Activated CD4-positive, alpha-beta T cell treated with anti-CD3 and anti-CD28 coated beads, Interleukin-10, Interleukin-2, amounts not matched to agents 100 ng/mL and 50 ng/mL, durations not matched to agents 16 hours and 8 hours (primary cell): ENCODE results near the gene AGFG1.
A peak's percentile ranks its signal among the peaks of the same experiment; 100 is the strongest.
"Not testable (repeated sequence)": the region's sequence is repeated elsewhere in the genome, so short reads cannot be mapped to it uniquely, and the experiment has no call there.

Experiments
- DNase-seq: peaks from one replicate; pipeline ENCODE4 v3.0.0-alpha.2; 2020

Gene AGFG1

DNA sequence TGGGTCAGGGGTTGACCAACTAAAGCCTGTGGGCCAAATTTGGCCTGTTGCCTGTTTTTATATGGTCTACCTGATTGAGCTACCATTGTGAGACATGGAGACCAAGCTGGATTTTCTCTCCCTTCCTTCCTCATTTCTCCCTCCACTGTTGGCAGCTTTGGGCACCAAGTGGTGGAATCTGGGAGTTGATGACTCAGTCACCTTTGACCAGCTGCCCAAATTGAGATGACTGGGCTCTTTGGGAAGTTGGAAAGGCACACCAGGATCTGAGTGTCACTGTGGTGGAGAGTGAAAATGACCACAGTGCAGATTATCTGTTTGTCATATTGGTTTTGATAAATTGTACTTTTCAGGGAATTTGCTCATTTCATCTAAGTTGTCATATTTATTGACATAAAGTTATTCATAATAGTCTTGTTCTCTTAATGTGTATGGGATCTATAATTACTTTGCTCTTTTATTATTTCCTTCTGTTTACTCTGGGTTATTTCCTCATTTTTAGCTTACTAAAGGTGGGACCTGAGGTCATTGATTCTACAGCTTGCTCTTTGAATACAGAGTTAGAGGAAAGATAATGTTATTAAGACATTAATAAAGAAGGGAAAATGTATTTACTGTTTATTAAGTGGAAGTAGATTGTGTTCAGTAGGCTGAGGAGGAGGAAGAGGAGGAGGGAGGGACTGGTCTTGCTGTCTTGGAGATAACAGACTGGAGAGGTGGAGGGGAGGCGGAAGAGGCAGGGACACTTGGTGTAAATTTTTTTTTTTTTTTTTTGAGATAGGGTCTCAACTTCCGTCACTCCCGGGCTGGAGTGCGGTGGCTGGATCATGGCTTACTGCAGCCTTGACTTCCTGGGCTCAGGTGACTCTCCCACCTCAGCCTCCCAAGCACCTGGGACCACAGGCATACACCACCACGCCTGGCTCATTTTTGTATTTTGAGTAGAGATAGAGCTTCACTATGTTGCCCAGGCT is 31.8 kb downstream of the AGFG1 start:
- no peak for DNase-seq

DNA sequence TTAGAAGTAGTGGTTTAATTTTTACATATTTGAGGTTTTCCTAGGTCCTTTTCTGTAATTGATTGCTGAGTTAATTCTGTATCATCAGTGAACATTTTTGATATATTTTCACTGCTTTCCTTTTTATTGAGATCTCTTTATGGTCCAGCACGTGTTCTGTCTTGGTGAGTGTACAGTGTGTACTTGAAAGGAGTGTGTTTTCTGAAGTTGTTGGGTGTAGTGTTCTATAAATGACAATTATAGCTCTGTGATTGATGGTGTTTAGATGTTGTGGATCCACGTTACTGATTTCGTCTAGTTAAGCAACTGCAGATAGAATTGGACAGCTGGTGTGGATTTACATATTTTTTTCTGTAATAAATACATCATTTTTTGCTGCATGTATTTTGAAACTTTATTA is 32.7 kb downstream of the AGFG1 start:
- DNase-seq: no peak

DNA sequence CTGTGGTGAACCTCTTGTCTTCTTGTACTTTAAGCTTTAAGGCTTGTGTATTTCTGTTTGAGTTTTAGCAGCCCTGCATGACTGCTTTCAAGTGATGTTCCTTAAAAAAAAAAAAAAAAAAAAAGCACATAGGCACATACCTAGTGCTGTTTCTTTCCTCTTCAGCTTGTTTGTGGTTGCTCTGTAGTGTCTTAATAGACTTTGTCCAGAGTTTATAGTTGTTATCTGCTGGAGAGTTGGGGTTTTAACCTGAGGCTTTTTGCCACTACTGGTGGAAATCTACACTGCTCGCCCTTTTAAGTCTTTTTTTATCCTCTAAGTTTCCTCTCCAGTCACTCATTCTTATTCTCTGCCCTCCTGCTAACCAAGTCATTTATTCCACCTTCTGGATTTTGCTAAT is 34.5 kb downstream of the AGFG1 start:
- no peak for DNase-seq

DNA sequence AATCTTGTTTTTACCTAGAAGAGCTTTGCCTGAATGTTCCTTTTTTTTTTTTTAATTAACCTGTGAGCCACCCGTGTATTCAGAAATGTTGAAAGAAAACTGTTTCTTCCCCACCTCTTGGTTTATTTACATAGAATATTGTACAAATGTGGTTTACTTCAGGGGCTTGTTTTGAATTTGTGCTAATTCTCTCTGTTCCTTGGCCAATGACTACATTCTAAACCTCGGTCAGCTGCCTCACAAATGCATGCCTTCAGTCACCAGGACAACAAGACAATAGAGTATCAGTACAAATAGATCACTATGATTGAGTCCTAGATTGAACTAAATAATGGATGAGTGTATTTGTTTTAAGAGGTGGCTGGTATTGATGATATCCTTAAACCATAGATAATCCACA is 36.0 kb downstream of the AGFG1 start:
- DNase-seq: no peak

DNA sequence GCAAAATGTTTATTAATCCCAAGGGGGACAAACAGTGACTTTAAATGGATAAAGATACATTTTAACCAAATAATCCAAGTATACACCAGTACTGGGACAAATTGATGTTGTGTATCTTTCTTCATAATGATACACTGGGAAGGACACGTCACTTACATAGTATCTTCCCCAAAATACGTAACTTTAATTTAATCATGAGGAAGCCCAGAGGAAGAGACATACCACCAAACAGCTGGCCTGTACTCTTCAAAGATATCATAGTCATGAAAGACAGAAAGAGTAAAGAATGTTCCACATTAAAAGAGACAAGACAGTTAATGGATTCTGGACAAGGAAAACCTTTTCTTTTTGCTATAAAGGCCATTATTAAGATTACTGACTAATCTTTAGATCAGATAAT is 37.1 kb downstream of the AGFG1 start:
- no peak for DNase-seq

DNA sequence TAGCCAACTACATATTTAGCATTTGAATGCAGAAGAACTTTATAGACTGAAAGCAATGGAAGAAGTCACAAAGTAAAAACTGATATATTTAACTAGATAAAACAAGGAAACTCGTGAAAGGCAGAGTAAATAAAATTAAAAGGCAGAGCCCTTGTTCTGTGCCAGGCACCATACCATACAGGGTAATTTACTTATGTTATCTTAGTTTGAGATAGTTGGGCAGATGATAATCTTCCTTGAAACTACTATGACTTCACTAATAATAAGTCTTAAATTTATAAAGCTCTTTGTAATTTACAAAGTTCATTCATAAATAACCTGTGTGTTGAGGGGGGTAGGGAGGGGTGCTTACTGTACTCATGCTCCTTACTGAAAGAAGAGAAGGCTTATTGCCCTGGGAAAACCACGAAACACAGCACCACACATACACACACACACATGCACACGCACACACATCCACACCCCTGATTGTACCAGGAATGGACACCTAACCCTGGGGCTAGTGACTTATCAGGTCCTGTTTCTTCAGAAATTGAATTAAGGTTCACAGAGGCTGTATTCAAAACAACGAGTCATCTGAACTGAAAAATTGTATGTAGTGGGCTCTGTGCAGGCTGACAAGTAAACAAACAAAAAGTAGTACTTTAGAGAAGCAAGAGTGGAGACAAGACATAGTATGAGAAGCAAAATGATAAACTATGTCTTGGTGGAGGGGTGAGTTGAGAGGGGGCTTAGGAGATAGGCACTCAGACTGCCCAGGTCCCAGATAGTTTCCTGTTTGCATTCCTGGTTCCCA is 38.1 kb downstream of the AGFG1 start:
- no peak for DNase-seq

DNA sequence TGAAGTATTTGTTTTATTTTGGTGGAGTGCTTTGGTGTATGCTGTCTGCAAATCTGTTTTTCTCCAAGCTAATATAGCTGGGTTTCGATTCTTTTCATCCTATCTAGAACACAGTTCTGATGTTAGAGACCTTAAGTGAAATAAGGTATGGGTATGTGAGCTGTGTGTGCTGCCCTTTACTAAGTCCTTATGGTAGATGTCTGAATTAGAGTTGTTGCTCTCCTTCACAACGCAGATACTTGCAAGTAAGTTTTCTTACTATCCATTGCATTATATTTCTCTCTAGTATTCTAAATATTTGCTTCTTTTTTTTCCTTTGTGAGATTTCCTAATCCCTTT is 38.6 kb downstream of the AGFG1 start:
- DNase-seq: no peak

DNA sequence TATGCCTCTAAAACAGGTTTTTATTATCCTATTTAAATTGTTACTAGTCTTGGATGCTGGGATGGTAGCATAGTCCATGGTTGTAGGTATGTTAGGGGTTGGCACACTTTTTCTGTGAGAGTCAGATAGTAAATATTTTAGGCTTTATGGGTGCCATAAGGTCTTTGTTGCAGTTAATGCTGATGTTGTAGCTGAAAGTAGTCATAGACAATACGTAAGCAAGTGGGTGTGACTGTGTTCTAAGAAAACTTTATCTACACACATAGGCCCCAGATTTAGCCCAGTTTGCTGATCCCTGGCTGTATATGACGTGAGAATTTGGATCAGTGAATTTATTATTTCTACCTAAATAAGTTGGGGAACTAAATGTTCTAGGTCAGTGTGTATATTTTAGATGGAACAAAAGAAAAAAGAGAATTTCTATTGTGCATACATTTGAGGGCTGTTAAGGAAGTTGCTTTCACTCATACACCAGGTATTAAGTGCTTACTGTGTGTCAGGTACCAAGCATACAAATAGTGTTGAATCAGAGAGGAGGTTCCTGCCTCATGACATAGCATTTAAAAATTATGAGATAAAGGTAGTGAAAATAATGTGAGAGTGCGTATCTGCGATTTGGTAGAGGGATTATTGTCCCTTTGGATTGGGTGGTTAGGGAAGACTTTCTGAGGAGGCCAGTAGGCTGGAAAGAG is 39.4 kb downstream of the AGFG1 start:
- no peak for DNase-seq

DNA sequence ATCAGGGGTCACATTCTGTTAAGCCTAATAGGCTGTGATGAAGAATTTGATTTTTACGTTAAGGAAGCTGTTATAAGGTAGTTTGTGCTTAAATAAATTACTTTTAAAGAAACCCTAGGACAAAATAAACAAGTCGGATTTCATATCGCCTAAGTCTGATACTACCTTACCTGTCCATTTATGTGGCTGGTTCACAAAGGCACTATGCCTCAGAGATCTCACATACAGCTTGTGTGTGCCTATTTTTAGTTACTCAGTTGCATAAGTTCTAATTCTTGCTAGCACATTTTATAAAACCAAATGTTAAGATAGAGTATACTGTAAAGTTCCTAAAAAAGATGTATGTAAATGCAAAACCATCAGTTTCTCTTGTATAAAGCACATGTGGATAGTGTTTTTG is 40.0 kb downstream of the AGFG1 start:
- no peak for DNase-seq

DNA sequence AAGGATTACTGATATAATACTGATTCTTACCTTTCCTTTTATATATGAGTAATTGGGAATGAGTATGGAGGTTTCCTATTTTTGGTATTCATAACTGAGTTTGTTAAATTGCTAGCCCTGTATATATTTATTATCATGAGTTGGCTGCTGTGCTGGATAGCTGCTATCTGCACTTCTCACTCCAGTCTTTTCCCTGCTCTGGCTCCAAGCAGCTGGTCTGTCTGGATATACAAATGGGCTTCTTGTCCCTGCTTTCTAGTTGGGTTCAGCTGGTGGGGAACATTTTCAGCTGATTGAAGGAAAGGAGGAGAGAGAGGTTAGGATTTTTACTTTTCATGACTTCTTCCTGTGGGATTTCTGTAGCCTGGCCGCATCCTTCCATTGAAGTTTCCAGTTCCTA is 41.2 kb downstream of the AGFG1 start:
- no peak for DNase-seq

DNA sequence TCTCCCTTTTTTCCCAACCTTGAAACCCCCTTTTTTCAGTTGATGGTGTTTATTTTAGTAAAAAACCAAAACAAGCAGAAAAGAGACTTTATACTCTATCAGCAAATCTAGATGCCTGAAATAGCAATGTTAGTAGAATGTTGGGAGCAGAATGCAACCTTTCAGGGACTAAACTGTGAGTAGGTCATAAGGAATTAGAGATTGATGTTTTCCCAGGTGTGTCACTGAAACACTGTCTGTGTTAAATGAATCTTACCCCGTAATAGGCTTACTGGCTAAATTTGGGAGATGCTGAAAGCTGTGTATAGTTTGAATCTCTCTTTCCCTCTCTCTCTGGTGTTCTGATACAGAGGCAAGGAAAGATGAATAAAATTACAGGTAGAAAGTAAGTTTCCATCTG is 43.8 kb downstream of the AGFG1 start:
- no peak for DNase-seq

DNA sequence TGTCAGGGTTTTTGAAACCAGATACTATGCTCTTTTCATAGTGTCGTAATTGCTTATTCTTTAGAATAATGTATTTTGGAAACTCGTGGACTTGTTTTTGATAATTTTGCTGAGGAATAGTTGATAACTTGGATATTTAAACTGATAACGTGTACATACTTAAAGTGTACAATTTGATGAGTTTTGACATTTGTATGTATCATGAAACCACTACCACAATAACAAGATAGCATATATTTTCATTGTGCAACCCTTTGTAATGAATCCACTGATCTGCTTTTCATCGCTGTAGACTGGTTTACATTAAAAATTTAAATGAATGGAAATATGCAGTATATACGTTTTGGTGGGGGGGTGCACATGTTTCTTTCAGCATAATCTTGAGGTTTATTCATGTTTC is 45.8 kb downstream of the AGFG1 start:
- DNase-seq: no peak

DNA sequence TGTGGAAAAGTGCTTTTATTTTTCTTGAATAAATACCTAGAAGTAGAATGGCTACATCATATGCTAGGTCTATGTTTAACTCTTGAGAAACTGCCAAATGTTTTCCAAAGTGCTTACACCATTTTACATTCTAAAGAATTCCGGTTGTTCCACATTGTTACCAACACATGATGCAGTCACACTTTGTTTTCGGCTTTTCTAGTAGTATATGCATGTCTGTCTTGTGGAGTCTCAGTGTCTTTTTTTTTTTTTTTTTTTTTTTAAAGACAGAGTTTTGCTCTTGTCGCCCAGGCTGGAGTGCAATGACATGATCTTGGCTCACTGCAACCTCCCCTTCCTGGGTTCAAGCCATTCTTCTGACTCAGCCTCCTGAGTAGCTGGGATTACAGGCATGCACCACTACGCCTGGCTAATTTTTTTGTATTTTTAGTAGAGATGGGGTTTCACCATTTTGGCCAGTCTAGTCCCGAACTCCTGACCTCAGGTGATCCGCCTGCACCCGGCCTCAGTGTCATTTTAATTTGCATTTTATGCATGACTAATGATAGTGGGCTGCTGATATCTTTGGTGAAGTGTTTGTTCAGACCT is 46.4 kb downstream of the AGFG1 start:
- not testable (repeated sequence) for DNase-seq

DNA sequence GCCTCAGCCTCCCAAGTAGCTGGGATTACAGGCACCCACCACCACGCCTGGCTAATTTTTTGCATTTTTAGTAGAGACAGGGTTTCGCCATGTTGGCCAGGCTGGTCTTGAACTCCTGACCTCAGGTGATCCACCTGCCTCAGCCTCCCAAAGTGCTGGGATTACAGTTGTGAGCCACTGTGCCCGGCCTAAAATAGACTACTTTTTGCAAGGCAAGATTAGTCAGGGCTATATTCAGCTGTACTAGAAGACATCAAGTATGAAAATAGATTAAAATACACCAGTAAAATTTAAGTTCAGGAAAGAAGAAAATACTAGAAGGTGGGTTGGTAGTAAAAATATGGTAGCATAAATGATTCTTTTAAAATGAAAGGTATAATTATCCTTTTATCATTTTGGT is 49.2 kb downstream of the AGFG1 start:
- DNase-seq: not testable (repeated sequence)

DNA sequence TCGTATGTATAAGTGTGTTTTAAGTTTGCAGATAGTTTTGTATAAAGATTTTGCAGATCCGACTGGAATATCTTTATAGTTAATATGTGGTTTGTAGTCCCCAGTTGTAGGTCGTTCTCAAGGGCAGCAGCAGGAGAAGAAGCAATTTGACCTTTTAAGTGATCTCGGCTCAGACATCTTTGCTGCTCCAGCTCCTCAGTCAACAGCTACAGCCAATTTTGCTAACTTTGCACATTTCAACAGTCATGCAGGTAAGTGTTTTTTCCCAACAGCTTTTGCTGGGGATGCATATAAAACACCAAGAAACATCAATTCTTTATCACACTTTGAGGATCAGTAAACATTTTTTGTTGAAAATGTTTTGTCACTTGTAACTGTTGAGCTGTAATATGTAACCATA is 52.7 kb downstream of the AGFG1 start:
- no peak for DNase-seq

DNA sequence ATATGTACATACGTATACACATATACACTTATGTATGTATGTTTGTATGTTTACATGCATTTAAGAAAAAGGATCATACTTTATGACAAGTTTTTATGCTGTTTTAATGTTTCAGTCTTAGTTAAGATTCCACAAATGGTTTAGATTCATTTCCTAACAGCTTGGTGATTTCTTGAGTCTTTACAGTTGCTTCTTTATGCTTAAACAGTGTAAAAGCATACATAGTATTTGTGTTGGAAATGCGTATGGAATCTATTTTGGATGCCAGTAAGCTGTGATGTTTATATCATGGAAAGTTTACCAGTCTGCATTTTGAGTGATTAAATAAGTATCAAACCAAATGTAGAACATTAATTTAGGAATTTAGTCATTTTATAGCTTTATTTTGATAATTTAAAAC is 55.4 kb downstream of the AGFG1 start:
- no peak for DNase-seq

DNA sequence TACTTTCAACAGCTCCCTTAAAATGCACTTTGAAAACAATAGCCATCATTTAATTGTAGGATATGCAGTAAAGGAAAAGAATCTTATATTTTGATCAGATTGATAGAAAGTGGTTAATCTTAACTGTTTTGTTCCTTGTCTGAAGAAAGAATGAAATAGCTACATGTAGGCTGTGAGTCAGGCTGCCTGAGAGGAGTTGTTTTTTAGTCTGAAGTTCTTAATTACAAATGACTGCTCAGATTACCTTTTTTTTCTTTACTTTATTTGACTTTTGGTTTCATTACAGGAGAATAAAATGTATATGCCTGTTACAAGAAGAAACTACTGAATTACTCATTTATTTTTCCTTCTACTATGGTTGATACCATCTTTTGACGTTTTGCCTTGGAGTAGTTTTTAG is 56.8 kb downstream of the AGFG1 start:
- DNase-seq: no peak

DNA sequence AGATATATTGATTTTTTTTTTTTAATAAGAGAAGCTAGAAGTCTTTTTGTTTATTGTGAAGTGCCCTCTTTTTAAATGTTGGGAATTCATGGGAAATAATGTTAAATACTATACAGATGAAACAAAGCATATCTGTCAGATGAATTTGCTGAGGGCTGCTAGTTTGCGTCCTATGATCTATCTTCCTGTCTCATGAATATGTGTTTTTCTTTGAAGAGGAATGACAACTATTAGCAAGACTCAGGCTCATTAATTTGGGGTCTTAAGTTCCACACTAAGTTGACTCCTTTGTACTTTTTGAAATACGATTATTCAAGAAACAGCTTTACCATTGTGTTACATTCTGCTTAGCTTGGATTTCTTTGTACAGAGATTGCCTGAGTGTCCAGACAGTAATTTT is 57.9 kb downstream of the AGFG1 start:
- DNase-seq: no peak

DNA sequence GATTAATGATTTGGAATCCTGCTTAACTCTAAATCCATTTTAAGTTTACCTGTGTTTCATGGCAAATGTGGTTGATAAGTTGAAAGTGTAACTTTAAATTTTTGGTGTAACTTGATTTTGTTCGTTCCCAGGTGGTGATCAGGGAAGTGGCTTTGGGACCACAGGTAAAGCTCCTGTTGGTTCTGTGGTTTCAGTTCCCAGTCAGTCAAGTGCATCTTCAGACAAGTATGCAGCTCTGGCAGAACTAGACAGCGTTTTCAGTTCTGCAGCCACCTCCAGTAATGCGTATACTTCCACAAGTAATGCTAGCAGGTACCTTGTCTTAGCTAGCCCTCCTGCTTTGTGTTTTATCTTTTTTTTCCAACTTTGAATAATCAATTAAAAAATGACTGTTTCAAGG is 62.8 kb downstream of the AGFG1 start:
- DNase-seq: no peak

DNA sequence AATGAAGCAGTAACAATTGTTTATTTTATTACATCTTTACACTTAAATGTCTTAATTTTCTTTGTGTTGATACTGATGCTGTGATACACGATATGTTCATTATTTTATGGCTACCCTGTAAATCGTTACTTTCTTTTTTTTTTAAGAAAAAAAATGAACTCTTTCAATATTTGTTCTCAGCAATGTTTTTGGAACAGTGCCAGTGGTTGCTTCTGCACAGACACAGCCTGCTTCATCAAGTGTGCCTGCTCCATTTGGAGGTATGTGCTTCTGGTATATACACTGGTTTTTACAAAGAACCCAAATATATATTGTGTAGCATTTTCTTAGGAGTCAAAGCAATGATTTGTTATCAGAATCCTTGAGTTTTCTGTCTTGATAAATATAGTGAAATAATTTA is 64.5 kb downstream of the AGFG1 start:
- DNase-seq: no peak

DNA sequence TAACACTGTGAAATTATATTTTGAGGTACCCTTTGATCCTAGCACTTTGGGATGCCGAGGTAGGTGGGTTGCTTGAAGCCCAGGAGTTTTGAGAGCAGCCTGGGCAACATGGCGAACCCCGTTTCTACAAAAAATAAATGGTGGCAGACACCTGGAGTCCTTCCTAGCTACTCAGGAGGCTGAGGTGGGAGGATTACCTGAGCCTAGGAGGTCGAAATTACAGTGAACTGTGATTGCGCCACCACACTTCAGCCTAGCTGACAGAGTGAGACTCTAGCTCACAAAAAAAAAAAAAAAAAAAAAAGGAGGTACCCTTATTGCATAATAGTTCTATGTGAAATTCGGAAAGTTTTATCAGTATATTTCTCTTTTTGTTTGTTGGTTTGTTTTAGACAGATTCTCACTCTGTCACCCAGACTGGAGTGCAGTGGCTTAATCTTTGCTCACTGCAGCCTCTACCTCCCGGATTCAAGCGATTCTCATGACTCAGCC is 67.6 kb downstream of the AGFG1 start:
- no peak for DNase-seq

DNA sequence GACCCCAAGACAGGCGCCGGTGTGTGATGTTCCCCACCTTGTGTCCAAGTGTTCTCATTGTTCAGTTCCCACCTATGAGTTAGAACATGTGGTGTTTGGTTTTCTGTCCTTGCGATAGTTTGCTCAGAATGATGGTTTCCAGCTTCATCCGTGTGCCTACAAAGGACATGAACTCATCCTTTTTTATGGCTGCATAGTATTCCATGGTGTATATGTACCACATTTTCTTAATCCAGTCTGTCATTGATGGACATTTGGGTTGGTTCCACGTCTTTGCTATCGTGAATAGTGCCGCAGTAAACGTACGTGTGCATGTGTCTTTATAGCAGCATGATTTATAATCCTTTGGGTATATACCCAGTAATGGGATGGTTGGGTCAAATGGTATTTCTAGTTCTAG is 68.4 kb downstream of the AGFG1 start:
- not testable (repeated sequence) for DNase-seq

DNA sequence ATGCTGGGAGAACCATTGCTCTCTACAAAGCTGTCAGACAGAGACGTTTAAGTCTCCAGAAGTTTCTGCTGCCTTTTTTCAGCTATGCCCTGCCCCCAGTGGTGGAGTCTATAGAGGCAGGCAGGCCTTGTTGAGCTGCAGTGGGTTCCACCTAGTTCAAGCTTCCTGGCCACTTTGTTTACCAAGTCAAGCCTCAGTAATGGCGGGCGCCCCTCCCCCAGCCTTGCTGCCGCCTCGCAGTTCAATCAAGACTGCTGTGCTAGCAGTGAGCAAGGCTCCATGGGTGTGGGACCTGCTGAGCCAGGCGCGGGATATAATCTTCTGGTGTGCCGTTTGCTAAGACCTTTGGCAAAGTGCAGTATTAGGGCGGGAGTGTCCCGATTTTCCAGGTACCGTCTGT is 74.0 kb downstream of the AGFG1 start:
- DNase-seq: peak; percentile 11
